Right atrium auricular region (tissue), 2 donors: ENCODE data around the gene UBE2E2. TPM values are rescaled to one million over a fixed set of nuclear protein-coding genes. Genes with fewer than 3 reads are reported as not detected.
"Not testable (repeated sequence)": the region's sequence is repeated elsewhere in the genome, so short reads cannot be mapped to it uniquely, and the experiment has no call there.

ENCODE experiments used
- DNase-seq: peaks from one replicate; pipeline ENCODE4 v3.0.0-alpha.2; 2019; ENCODE audit warnings: low spot score
- H3K27ac ChIP-seq, 2 donors: fragments of 200-600 bp; sonication (generic); 1 replicate in 1 of 2; 2 replicates in 1 of 2; pipeline ENCODE4 v1.5.1; 2016 to 2019
- H3K27me3 ChIP-seq, 2 donors: fragments of 200-600 bp; sonication (generic); one replicate each; pipeline versions ENCODE4 v1.5.1 to v1.6.0; 2017 to 2019
- H3K36me3 ChIP-seq: fragments of 200-600 bp; sonication (generic); one replicate; pipeline ENCODE4 v1.5.1; 2016
- H3K4me1 ChIP-seq, 2 donors: fragments of 200-600 bp; sonication (generic); one replicate each; pipeline versions ENCODE4 v1.5.1 to v1.6.0; 2017 to 2019
- H3K4me3 ChIP-seq, 2 donors: fragments of 200-600 bp; sonication (generic); 1 replicate in 1 of 2; 2 replicates in 1 of 2; pipeline ENCODE4 v1.5.1; 2017 to 2019; ENCODE audit warnings: mild to moderate bottlenecking in 1 of 2, moderate library complexity in 1 of 2
- H3K9me3 ChIP-seq, 2 donors: fragments of 200-600 bp; sonication (generic); one replicate each; pipeline ENCODE4 v1.5.1; 2019
- total RNA-seq, 2 donors: library from RNA; depleted of rRNA; stranded (reverse); fragments of >200 nt; gene quantifications; one replicate each; pipeline ENCODE4 v1.1.0, GENCODE V29; 2016
- TF ChIP-seq, protein P1 (sequence below), 2 donors: fragments of 200-600 bp; sonication (generic); IDR thresholded peaks; one replicate each; pipeline ENCODE4 v1.5.1; 2019; ENCODE audit warnings: antibody characterized with exemption in 2 of 2

The UBE2E2 gene
- total RNA-seq, 2 donors from 2014 or later, result 31.0 to 36.7 TPM

DNA sequence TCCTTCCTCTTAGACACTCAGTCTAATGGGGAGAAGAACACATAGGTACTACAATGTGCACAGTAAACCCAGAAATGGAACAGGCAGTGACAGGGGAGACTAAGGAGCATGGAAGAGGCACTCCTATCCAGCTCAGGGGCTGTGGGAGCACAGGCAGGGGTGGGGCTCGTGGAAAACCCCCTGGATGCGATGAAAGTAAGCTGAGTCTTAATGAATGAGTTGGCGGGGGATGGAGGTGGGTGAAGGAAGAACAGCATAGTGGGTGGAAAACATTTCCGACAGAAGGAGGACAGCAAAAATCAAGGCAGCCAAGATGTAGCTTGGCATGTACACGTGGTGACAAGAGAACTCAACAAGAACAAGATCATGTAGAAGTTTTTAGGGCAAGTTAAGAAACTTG, 33.6 kb upstream of the UBE2E2 start:
- TF ChIP-seq, protein P1, sequence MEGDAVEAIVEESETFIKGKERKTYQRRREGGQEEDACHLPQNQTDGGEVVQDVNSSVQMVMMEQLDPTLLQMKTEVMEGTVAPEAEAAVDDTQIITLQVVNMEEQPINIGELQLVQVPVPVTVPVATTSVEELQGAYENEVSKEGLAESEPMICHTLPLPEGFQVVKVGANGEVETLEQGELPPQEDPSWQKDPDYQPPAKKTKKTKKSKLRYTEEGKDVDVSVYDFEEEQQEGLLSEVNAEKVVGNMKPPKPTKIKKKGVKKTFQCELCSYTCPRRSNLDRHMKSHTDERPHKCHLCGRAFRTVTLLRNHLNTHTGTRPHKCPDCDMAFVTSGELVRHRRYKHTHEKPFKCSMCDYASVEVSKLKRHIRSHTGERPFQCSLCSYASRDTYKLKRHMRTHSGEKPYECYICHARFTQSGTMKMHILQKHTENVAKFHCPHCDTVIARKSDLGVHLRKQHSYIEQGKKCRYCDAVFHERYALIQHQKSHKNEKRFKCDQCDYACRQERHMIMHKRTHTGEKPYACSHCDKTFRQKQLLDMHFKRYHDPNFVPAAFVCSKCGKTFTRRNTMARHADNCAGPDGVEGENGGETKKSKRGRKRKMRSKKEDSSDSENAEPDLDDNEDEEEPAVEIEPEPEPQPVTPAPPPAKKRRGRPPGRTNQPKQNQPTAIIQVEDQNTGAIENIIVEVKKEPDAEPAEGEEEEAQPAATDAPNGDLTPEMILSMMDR (IDR thresholded peaks at IDR 0.05), result no peak
- H3K27ac ChIP-seq, result no peak overlapping the region

DNA sequence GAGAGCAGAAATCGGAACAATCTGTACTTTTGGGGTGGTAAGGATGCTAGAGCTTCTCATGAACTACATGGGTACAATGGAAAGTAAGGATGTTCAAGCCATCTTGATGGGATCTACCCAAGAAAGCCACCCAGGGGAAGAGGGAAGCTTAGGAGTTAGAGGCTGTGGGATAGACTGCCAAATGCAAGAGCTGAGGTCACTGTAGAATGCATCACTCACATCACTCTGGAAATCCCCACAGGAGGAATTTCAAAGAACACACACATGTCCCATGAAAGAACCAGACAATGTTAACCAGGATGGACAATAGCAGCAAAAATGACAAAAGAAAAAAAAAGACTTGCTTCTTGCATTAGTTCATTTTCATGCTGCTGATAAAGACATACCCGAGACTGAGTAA, 32.8 kb upstream of the UBE2E2 start:
- Histone ChIP-seq H3K27me3 (no peaks in the 10 kb centered on the region), H3K36me3 (no peaks in the 10 kb centered on the region), H3K4me1 (no peaks in the 10 kb centered on the region), H3K9me3 (no peaks in the 10 kb centered on the region), H3K4me3 (no peak overlapping the region), H3K27ac (no peak overlapping the region)
- TF ChIP-seq, protein P1 (IDR thresholded peaks at IDR 0.05), result no peak
- no peak for DNase-seq

More for the DNA sequence above, 33.6 kb upstream of the UBE2E2 start:
- no peaks in the 10 kb centered on the region for H3K9me3 ChIP-seq
- no peaks in the 10 kb centered on the region for H3K36me3 ChIP-seq
- H3K4me1 ChIP-seq, result no peaks in the 10 kb centered on the region
- no peak overlapping the region for H3K4me3 ChIP-seq
- H3K27me3 ChIP-seq, result no peaks in the 10 kb centered on the region
- no peak for DNase-seq

DNA sequence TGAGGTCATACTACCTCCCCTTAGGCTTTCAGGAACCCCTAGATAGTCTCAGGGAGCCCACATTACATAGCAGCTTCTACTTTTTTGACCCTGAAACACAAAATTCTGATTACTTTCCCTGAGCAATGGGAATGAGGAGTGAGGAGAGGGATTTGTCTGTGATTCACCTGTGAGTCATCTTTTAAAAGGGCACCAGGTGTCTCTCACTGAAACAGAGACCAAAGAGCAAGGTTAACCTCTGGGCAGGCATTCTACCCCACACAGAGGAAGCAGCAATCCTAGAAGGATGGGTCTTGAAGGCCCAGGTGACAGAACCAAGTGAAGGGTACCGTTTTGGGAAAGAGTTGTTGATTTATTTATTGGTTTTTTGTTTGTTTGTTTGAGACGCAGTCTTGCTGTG, 31.1 kb upstream of the UBE2E2 start:
- no peaks in the 10 kb centered on the region for H3K36me3 ChIP-seq
- H3K4me1 ChIP-seq, result no peaks in the 10 kb centered on the region
- H3K27ac ChIP-seq, result no peak overlapping the region
- no peaks in the 10 kb centered on the region for H3K27me3 ChIP-seq
- no peak for DNase-seq
- TF ChIP-seq, protein P1 (IDR thresholded peaks at IDR 0.05), result no peak
- H3K9me3 ChIP-seq, result peaks cover 0 to 3% of the 10 kb centered on the region in 2 donors
- H3K4me3 ChIP-seq, result no peak overlapping the region

DNA sequence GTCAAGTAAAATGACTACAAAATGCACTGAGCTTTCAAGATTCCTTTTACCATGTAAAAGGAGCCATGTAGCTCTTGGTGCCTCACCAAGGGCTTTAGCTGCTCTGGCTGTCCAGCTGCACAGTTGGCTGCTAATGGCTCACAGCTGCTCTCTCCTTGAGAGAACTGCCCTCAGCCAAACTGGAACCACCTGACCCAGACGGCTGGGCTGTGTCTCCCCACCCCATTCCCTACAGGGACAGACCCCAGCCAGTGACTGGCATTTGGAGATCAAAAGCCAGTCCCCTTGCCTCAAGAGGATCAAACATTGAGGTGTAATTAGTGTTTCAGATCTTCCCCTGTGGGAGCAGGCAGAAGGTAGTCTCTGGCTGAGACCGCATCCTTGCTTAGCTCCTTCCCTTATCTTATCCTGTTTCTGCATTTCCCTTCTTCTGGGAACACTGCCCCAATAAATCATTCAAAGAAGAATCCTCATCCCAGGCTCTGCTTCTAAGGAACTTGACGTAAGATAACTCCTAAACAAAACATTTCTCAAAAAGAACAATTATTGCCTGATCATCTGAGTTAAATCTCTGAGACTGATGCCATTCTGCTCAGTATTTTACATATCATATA, 28.6 kb upstream of the UBE2E2 start:
- Histone ChIP-seq H3K4me1 (no peaks in the 10 kb centered on the region), H3K9me3 (peaks cover 0 to 15% of the 10 kb centered on the region in 2 donors), H3K27me3 (no peaks in the 10 kb centered on the region), H3K36me3 (no peaks in the 10 kb centered on the region), H3K27ac (no peak overlapping the region), H3K4me3 (no peak overlapping the region)
- no peak for DNase-seq
- TF ChIP-seq, protein P1 (IDR thresholded peaks at IDR 0.05), result no peak

DNA sequence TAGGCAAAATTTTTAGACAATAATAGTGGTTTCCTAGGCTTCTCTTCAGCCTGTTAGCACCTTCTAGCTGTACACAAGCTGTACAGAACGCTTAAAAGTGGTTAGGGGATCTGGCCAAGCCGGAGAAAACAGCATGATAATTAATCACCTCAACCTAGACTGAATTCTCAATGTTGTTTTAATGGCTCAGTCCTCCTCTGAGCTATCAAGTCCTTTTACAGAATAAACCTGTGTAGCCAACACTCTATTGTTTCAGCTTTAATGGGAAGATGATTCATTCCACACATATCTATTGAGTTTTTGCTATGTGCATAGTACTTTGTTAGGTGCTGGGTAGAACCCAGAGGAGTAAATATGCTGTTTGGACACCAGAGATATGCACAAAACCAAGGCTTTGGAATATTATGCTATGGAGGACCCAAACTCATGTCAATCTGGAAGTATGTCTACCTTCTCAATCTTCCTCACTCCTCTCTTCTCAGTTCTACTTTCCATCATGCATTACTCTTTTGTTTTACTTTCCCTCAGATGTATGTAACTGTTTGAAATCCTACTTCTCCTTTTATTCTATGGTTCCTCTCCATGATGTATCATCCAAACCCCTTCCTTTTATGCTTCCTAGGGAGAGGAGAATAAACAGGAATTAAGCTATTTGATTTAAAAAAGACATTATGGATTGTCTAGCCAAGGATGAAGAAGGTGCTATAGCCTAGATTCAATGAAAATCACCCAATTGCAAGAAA, 27.6 kb upstream of the UBE2E2 start:
- no peaks in the 10 kb centered on the region for H3K36me3 ChIP-seq

DNA sequence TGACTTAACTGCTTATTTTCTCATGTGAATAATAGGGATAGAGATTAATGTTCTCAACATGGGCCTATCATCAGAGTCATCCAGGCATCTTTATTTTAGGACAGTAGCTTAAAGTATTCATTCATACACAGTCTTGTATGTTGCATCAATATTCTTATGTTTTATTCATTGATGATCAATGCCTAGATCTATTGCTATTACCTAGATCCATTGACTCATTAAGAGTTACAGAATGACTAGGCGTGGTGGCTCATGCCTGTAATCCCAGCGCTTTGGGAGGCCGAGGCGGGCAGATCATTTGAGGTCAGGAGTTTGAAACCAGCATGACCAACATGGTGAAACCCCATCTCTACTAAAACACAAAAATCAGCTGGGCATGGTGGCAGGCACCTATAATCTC, 26.3 kb upstream of the UBE2E2 start:
- H3K4me3 ChIP-seq, H3K27me3 ChIP-seq, DNase-seq, H3K36me3 ChIP-seq, H3K4me1 ChIP-seq, H3K27ac ChIP-seq: not testable (repeated sequence)
- H3K9me3 ChIP-seq, result peaks cover 0 to 15% of the 10 kb centered on the region in 2 donors

More for the DNA sequence above, 27.6 kb upstream of the UBE2E2 start:
- H3K27me3 ChIP-seq, result no peaks in the 10 kb centered on the region
- TF ChIP-seq, protein P1 (IDR thresholded peaks at IDR 0.05), result no peak
- H3K4me3 ChIP-seq, result no peak overlapping the region
- H3K4me1 ChIP-seq, result no peaks in the 10 kb centered on the region
- H3K9me3 ChIP-seq, result peaks cover 0 to 15% of the 10 kb centered on the region in 2 donors
- H3K27ac ChIP-seq, result no peak overlapping the region
- no peak for DNase-seq
